ENCODE measurements around the gene NDUFV1.

NDUFV1 gene

GRCh38 chr11:67630228-67630942 lies 23.6 kb downstream of the NDUFV1 start:
- peak; percentile 89 for ATAC-seq
- no peak for TF ChIP-seq POU6F1 (CRISPR knock-in tag; IDR thresholded peaks at IDR 0.05; ENCODE audit: borderline replicate concordance, low read depth)
- no peak for TF ChIP-seq ZNF565 (CRISPR knock-in tag; conservative IDR thresholded peaks at IDR 0.05; ENCODE audit: low read depth)
- TF ChIP-seq ZNF70 (CRISPR knock-in tag; IDR thresholded peaks at IDR 0.05) = peak; percentile 53; the same call in 1 of the 2 replicates
- TF ChIP-seq ZNF8 (CRISPR knock-in tag; IDR thresholded peaks at IDR 0.05) = no peak

- TF ChIP-seq ZFP3 (CRISPR knock-in tag; IDR thresholded peaks at IDR 0.05) (no peak), BACH2 (CRISPR knock-in tag; IDR thresholded peaks at IDR 0.05; ENCODE audit: borderline replicate concordance) (no peak), ZNF70 (CRISPR knock-in tag; IDR thresholded peaks at IDR 0.05) (no peak), ZNF8 (CRISPR knock-in tag; IDR thresholded peaks at IDR 0.05) (no peak), ARNTL (CRISPR knock-in tag; IDR thresholded peaks at IDR 0.05; ENCODE audit: borderline replicate concordance, low read depth) (no peak), TCF4 (CRISPR knock-in tag; IDR thresholded peaks at IDR 0.05; ENCODE audit: borderline replicate concordance) (no peak), CREB5 (CRISPR knock-in tag; IDR thresholded peaks at IDR 0.05; ENCODE audit: low read depth) (no peak), PATZ1 (CRISPR knock-in tag; IDR thresholded peaks at IDR 0.05; ENCODE audit: borderline replicate concordance) (no peak), PPARA (CRISPR knock-in tag; IDR thresholded peaks at IDR 0.05; ENCODE audit: borderline replicate concordance) (no peak), ZFP30 (CRISPR knock-in tag; IDR thresholded peaks at IDR 0.05) (no peak), RARB (CRISPR knock-in tag; IDR thresholded peaks at IDR 0.05) (no peak), ISL1 (CRISPR knock-in tag; IDR thresholded peaks at IDR 0.05) (no peak), CSDC2 (CRISPR knock-in tag; IDR thresholded peaks at IDR 0.05) (no peak), OSR1 (CRISPR knock-in tag; IDR thresholded peaks at IDR 0.05) (no peak), GLIS3 (CRISPR knock-in tag; IDR thresholded peaks at IDR 0.05) (no peak), CSRNP3 (CRISPR knock-in tag; IDR thresholded peaks at IDR 0.05) (no peak)
- ATAC-seq = no peak
Observed at GRCh38 chr11:67630943-67631331, 24.2 kb downstream of the NDUFV1 start.

GRCh38 chr11:67631411-67631810 lies 24.7 kb downstream of the NDUFV1 start:
- ATAC-seq = no peak
- TF ChIP-seq ESRRG (CRISPR knock-in tag; IDR thresholded peaks at IDR 0.05) (no peak), TSHZ2 (CRISPR knock-in tag; IDR thresholded peaks at IDR 0.05) (no peak), ZFP3 (CRISPR knock-in tag; IDR thresholded peaks at IDR 0.05) (no peak), ZNF70 (CRISPR knock-in tag; IDR thresholded peaks at IDR 0.05) (no peak), ZFP30 (CRISPR knock-in tag; IDR thresholded peaks at IDR 0.05) (no peak), GLIS3 (CRISPR knock-in tag; IDR thresholded peaks at IDR 0.05) (no peak), POU6F1 (CRISPR knock-in tag; IDR thresholded peaks at IDR 0.05; ENCODE audit: borderline replicate concordance, low read depth) (no peak), CSRNP3 (CRISPR knock-in tag; IDR thresholded peaks at IDR 0.05) (no peak), ZNF565 (CRISPR knock-in tag; conservative IDR thresholded peaks at IDR 0.05; ENCODE audit: low read depth) (no peak), ZC3H10 (CRISPR knock-in tag; IDR thresholded peaks at IDR 0.05) (no peak), TOX (CRISPR knock-in tag; IDR thresholded peaks at IDR 0.05; ENCODE audit: borderline replicate concordance) (no peak), ISL1 (CRISPR knock-in tag; IDR thresholded peaks at IDR 0.05) (no peak), OSR1 (CRISPR knock-in tag; IDR thresholded peaks at IDR 0.05) (no peak), ARNTL (CRISPR knock-in tag; IDR thresholded peaks at IDR 0.05; ENCODE audit: borderline replicate concordance, low read depth) (no peak), CREB5 (CRISPR knock-in tag; IDR thresholded peaks at IDR 0.05; ENCODE audit: low read depth) (no peak), PPARA (CRISPR knock-in tag; IDR thresholded peaks at IDR 0.05; ENCODE audit: borderline replicate concordance) (no peak), SNAI2 (CRISPR knock-in tag; IDR thresholded peaks at IDR 0.05) (no peak)
